HepG2 (cell line): ENCODE data around the gene ST6GAL2. TPM values are rescaled to one million over a fixed set of nuclear protein-coding genes. Genes with fewer than 3 reads are reported as not detected.
A peak's percentile ranks its signal among the peaks of the same experiment; 100 is the strongest.

Experiments
- ATAC-seq: fragments of 200-7000 bp; cut with Tn5 transposase; 3 replicates; pipeline ENCODE4 v1.9.1; 2020; ENCODE audit warnings: mild to moderate bottlenecking, moderate library complexity
- BruUV-seq: library from RNA; stranded (reverse); fragments of 400-500 nt; replicated peaks from 2 replicates; lab custom pipeline; 2021; lab: Mats Ljungman, UMichigan
- CTCF ChIA-PET: fragments of 300-600 bp; formaldehyde crosslinking; extraction: SDS; loops from one replicate; lab custom pipeline; 2021; ENCODE audit warnings: low total read pairs, inconsistent platforms, low intra/inter-chr PET ratio; lab: Yijun Ruan, JAX
- POLR2A ChIA-PET: fragments of 350-600 bp; sonication (Branson Sonifier 250); formaldehyde crosslinking; loops from one replicate; lab custom pipeline; 2020; ENCODE audit warnings: antibody characterized with exemption, inconsistent platforms; lab: Yijun Ruan, JAX
- DNase-seq: peaks from one replicate; pipeline ENCODE4 v3.0.0-alpha.2; 2015; ENCODE audit warnings: low spot score
- FAIRE-seq: peaks from 3 replicates; lab custom pipeline; 2011; peaks lifted over from hg19 to GRCh38; lab: Jason Lieb, UNC
- H2AFZ ChIP-seq: one replicate; pipeline ENCODE4 v1.6.1; 2011; ENCODE audit warnings: low read length, inconsistent platforms
- H3K27ac ChIP-seq: fragments of 300-600 bp; 3 replicates; pipeline ENCODE4 v1.8.0; 2011; ENCODE audit warnings: mixed run types, mild to moderate bottlenecking, mixed read lengths, low read length, inconsistent platforms; ENCODE audit not compliant: insufficient read depth; ENCODE audit errors: extremely low read length
- H3K27me3 ChIP-seq, 2 experiments: fragments of 200-600 bp in 1 of 2; 2 replicates in 1 of 2; 3 replicates in 1 of 2; pipeline versions ENCODE4 v1.6.0 to v1.8.0; 2011; ENCODE audit warnings: low read length in 2 of 2, mild to moderate bottlenecking in 2 of 2, moderate library complexity in 2 of 2, inconsistent platforms in 1 of 2; ENCODE audit not compliant: insufficient read depth in 2 of 2, control insufficient read depth in 1 of 2
- H3K36me3 ChIP-seq, 2 experiments: fragments of 200-600 bp in 1 of 2; replicated peaks in 1 of 2; 2 replicates in 1 of 2; 3 replicates in 1 of 2; pipeline versions ENCODE4 v1.5.1 to v1.8.0; 2011; ENCODE audit warnings: low read length in 2 of 2, inconsistent platforms in 1 of 2; ENCODE audit not compliant: insufficient read depth in 2 of 2, control insufficient read depth in 1 of 2
- H3K4me1 ChIP-seq: 2 replicates; pipeline ENCODE4 v1.5.1; 2012; ENCODE audit warnings: low read length, inconsistent platforms; ENCODE audit not compliant: insufficient read depth
- H3K4me2 ChIP-seq: 2 replicates; pipeline ENCODE4 v1.6.0; 2011; ENCODE audit warnings: low read depth, low read length, inconsistent platforms
- H3K4me3 ChIP-seq, 3 experiments: fragments of 200-600 bp in 1 of 3; sonication (generic), shearing (Covaris generic) in 1 of 3; replicated peaks in 1 of 3; 2 replicates each; pipeline ENCODE4 v1.5.1; 2011 to 2016; ENCODE audit warnings: low read length in 3 of 3, inconsistent platforms in 2 of 3, low read depth in 2 of 3, mild to moderate bottlenecking in 2 of 3, control low read depth in 1 of 3, mixed read lengths in 1 of 3; ENCODE audit not compliant: insufficient read depth in 1 of 3
- H3K79me2 ChIP-seq: one replicate; pipeline ENCODE4 v1.6.1; 2011; ENCODE audit warnings: low read length, inconsistent platforms; ENCODE audit not compliant: insufficient read depth
- H3K9ac ChIP-seq: 2 replicates; pipeline ENCODE4 v1.6.0; 2011; ENCODE audit warnings: mild to moderate bottlenecking, low read depth, low read length, inconsistent platforms; ENCODE audit not compliant: insufficient read depth
- H3K9me3 ChIP-seq: 2 replicates; pipeline ENCODE4 v1.5.1; 2012; ENCODE audit warnings: mild to moderate bottlenecking, low read length
- H4K20me1 ChIP-seq: 2 replicates; pipeline ENCODE4 v1.6.0; 2011; ENCODE audit warnings: inconsistent platforms, mild to moderate bottlenecking, low read length, moderate library complexity; ENCODE audit not compliant: insufficient read depth
- BORCS8-MEF2B ChIP-seq: sonication (generic); formaldehyde crosslinking; IDR thresholded peaks from 2 replicates; pipeline ENCODE4 v1.8.0; 2022; ENCODE audit warnings: mild to moderate bottlenecking, missing genetic modification reagents
- CTCF ChIP-seq: sonication (generic); formaldehyde crosslinking; IDR thresholded peaks from 2 replicates; pipeline ENCODE4 v1.5.0; 2020; ENCODE audit warnings: mild to moderate bottlenecking, missing genetic modification reagents, moderate library complexity
- HOMEZ ChIP-seq: IDR thresholded peaks from 2 replicates; pipeline ENCODE4 v1.6.1; 2016; ENCODE audit warnings: low read depth
- KDM2A ChIP-seq: sonication (generic); formaldehyde crosslinking; IDR thresholded peaks from 2 replicates; pipeline ENCODE4 v1.4.0; 2020; ENCODE audit warnings: low read depth, missing genetic modification reagents, borderline replicate concordance
- KDM3A ChIP-seq: IDR thresholded peaks from 2 replicates; pipeline ENCODE4 v1.6.1; 2018; ENCODE audit warnings: low read depth, missing compliant biosample characterization
- NFE2L1 ChIP-seq: sonication (generic); formaldehyde crosslinking; IDR thresholded peaks from 2 replicates; pipeline ENCODE4 v1.4.0; 2020; ENCODE audit warnings: missing genetic modification reagents, mild to moderate bottlenecking, borderline replicate concordance
- SNRNP70 ChIP-seq: fragments of 200-400 bp; formaldehyde crosslinking; IDR thresholded peaks from 2 replicates; pipeline ENCODE4 v1.6.1; 2017; ENCODE audit warnings: mild to moderate bottlenecking, low read depth, low read length, moderate library complexity
- STAG1 ChIP-seq: sonication (generic); formaldehyde crosslinking; IDR thresholded peaks from 2 replicates; pipeline ENCODE4 v1.4.0; 2020; ENCODE audit warnings: missing genetic modification reagents
- ZBTB44 ChIP-seq: sonication (generic); formaldehyde crosslinking; IDR thresholded peaks from 2 replicates; pipeline ENCODE4 v1.4.0; 2020; ENCODE audit warnings: missing genetic modification reagents
- ZHX2 ChIP-seq, 2 experiments: sonication (generic) in 1 of 2; formaldehyde crosslinking in 1 of 2; IDR thresholded peaks; 2 replicates each; pipeline versions ENCODE4 v1.6.1 to v1.9.0; 2014 to 2022; ENCODE audit warnings: antibody characterized with exemption in 1 of 2, borderline replicate concordance in 1 of 2, inconsistent platforms in 1 of 2, low read depth in 1 of 2, missing genetic modification reagents in 1 of 2
- ZNF567 ChIP-seq: sonication (generic); formaldehyde crosslinking; IDR thresholded peaks from 2 replicates; pipeline ENCODE4 v1.8.1; 2023; ENCODE audit warnings: mild to moderate bottlenecking, missing genetic modification reagents, borderline replicate concordance
- WGBS: methylation state at CpG from one replicate; pipeline ENCODE4 v1.1.6; 2017; ENCODE audit warnings: low lambda C conversion rate; 5-methylcytosine and 5-hydroxymethylcytosine counted together
- in situ Hi-C: cut with HindIII; loops from 2 replicates; pipeline ENCODE4 v1.10.0; 2017; ENCODE audit warnings: low pct_unique_long_range_greater_than_20kb; ENCODE audit not compliant: extremely low pct_ligation_motif_present
- intact Hi-C: fragments of 100-400 bp; cut with micrococcal nuclease; formaldehyde crosslinking; loops from one replicate; pipeline ENCODE4 v1.10.0; 2022; ENCODE audit not compliant: unreplicated experiment
- polyA plus RNA-seq, 8 experiments: library from polyadenylated mRNA; depleted of rRNA in 3 of 8; stranded (reverse) in 7 of 8; unstranded in 1 of 8; fragments of >200 nt; fragmentation: Illumina TruSeq in 4 of 8; extraction: Trizol in 4 of 8; gene quantifications; 2 replicates each; pipeline versions ENCODE4 v1.2.1 to v1.2.3, GENCODE V29; 2011 to 2016; ENCODE audit warnings: low read depth in 4 of 8, missing spikeins in 1 of 8, mixed read lengths in 1 of 8; ENCODE audit not compliant: insufficient read depth in 1 of 8
- total RNA-seq, 5 experiments: library from RNA; depleted of rRNA; stranded (reverse); fragments of >200 nt; fragmentation: Illumina TruSeq; extraction: Trizol; gene quantifications; 2 replicates each; pipeline ENCODE4 v1.2.3, GENCODE V29; 2016; ENCODE audit warnings: low read depth in 1 of 5

Gene ST6GAL2
- total and polyA plus RNA-seq, 2 of the 13 experiments (the other 11 are each of a cell fraction or from before 2014, with no cell fraction given) = not detected

GRCh38 chr2:106839849-106840595 is 45.9 kb downstream of the ST6GAL2 start:
- BruUV-seq = no TSS peak
- no peaks in the 10 kb centered on the region for H3K79me2 ChIP-seq
- WGBS = 20% methylated on average over 7 of the region's 7 CpGs
- no peaks in the 10 kb centered on the region for H3K4me1 ChIP-seq
- H4K20me1 ChIP-seq = no peaks in the 10 kb centered on the region
- no peaks in the 10 kb centered on the region; a peak in 1 of 5 replicates for H3K27me3 ChIP-seq
- H3K4me2 ChIP-seq = no peak overlapping the region
- H3K9me3 ChIP-seq = no peaks in the 10 kb centered on the region
- DNase-seq = peak; percentile 19
- in situ Hi-C loops (no loop called here), intact Hi-C loops (no loop called here)
- no peaks in the 10 kb centered on the region for H3K36me3 ChIP-seq
- no peak overlapping the region for H3K9ac ChIP-seq
- H2AFZ ChIP-seq = no peak overlapping the region
- TF ChIP-seq KDM2A = no peak
- peak; percentile 44 for TF ChIP-seq CTCF (CRISPR knock-in tag)
- TF ChIP-seq KDM3A (CRISPR knock-in tag) = no peak
- no peak for TF ChIP-seq NFE2L1
- no peak for TF ChIP-seq ZHX2 (IDR thresholded peaks at IDR 0.05; ENCODE audit: low read depth)
- no peak for TF ChIP-seq ZHX2 (CRISPR knock-in tag; IDR thresholded peaks at IDR 0.05; ENCODE audit: borderline replicate concordance)
- no peak for TF ChIP-seq HOMEZ (CRISPR knock-in tag)
- TF ChIP-seq ZBTB44 (CRISPR knock-in tag) = no peak
- no peak for TF ChIP-seq ZNF567 (CRISPR knock-in tag)
- TF ChIP-seq STAG1 (CRISPR knock-in tag) = peak; percentile 24
- TF ChIP-seq BORCS8-MEF2B (CRISPR knock-in tag) = no peak
- TF ChIP-seq SNRNP70 = no peak
- ChIA-PET POLR2A (no interaction called here), CTCF (no interaction called here)
- FAIRE-seq = no peak
- no peak overlapping the region for H3K27ac ChIP-seq
- peak; percentile 82 for ATAC-seq
- no peak overlapping the region for H3K4me3 ChIP-seq
